Skin epidermis (tissue), 12 donors: ENCODE results near the gene C1orf52.

Experiments used
- H3K27ac ChIP-seq, 21 experiments: fragments of 200-600 bp; sonication (generic) in 11 of 21; one replicate each; pipeline ENCODE4 v1.5.0; 2020; ENCODE audit warnings: mild to moderate bottlenecking in 3 of 21, inconsistent platforms in 2 of 21, moderate library complexity in 2 of 21
- H3K4me3 ChIP-seq, 7 experiments: fragments of 200-600 bp; sonication (generic) in 2 of 7; one replicate each; pipeline ENCODE4 v1.5.0; 2020; ENCODE audit warnings: inconsistent platforms in 2 of 7, mild to moderate bottlenecking in 2 of 7, moderate library complexity in 1 of 7

The C1orf52 gene

GRCh38 chr1:85259118-85259911 is at the start of gene C1orf52:
Gene C1orf52 (minus strand): TSS chr1:85259662. CDS start chr1:85259633, 29 bp downstream.
- Histone ChIP-seq H3K4me3 (peak within 1 kb of the TSS; percentile 55 to 99 (median 98)), H3K27ac (peak within 1 kb of the TSS; percentile 61 to 95 (median 88))

- Histone ChIP-seq H3K4me3 (no peak overlapping the region), H3K27ac (no peak overlapping the region)
Observed at GRCh38 chr1:85308833-85309350, 49.4 kb upstream of the C1orf52 start.

GRCh38 chr1:85307987-85308832 is 48.7 kb upstream of the C1orf52 start:
- Histone ChIP-seq H3K27ac (peak overlapping the region in 1 of 21 experiments; percentile 34), H3K4me3 (no peak overlapping the region)

GRCh38 chr1:85306236-85306635 is 46.8 kb upstream of the C1orf52 start:
- Histone ChIP-seq H3K27ac (no peak overlapping the region), H3K4me3 (no peak overlapping the region)

GRCh38 chr1:85303440-85304162 is 44.1 kb upstream of the C1orf52 start:
- no peak overlapping the region for H3K4me3 ChIP-seq
- H3K27ac ChIP-seq = no peak overlapping the region

GRCh38 chr1:85300140-85300539 is 40.7 kb upstream of the C1orf52 start:
- no peak overlapping the region for H3K4me3 ChIP-seq
- no peak overlapping the region for H3K27ac ChIP-seq

GRCh38 chr1:85297855-85298629 is 38.6 kb upstream of the C1orf52 start:
- peak overlapping the region in 19 of 21 experiments; percentile 16 to 75 (median 61) for H3K27ac ChIP-seq
- H3K4me3 ChIP-seq = no peak overlapping the region

- H3K27ac ChIP-seq = peak overlapping the region in 17 of 21 experiments; percentile 6 to 75 (median 57)
Observed at GRCh38 chr1:85297538-85297854, 38.0 kb upstream of the C1orf52 start.

GRCh38 chr1:85296980-85297379 is 37.5 kb upstream of the C1orf52 start:
- no peak overlapping the region for H3K4me3 ChIP-seq
- H3K27ac ChIP-seq = peak overlapping the region in 13 of 21 experiments; percentile 6 to 75 (median 65)

More at GRCh38 chr1:85297538-85297854, 38.0 kb upstream of the C1orf52 start:
- no peak overlapping the region for H3K4me3 ChIP-seq

GRCh38 chr1:85295654-85296053 is 36.2 kb upstream of the C1orf52 start:
- Histone ChIP-seq H3K27ac (peak overlapping the region in 2 of 21 experiments; percentile 21 to 48), H3K4me3 (no peak overlapping the region)

- peak overlapping the region in 2 of 21 experiments; percentile 21 to 48 for H3K27ac ChIP-seq
- no peak overlapping the region for H3K4me3 ChIP-seq
Observed at GRCh38 chr1:85295006-85295431, 35.6 kb upstream of the C1orf52 start.

GRCh38 chr1:85290826-85291225 is 31.4 kb upstream of the C1orf52 start:
- peak overlapping the region in 6 of 21 experiments; percentile 11 to 60 (median 46) for H3K27ac ChIP-seq
- H3K4me3 ChIP-seq = no peak overlapping the region

- H3K27ac ChIP-seq = peak overlapping the region in 13 of 21 experiments; percentile 11 to 60 (median 41)
- no peak overlapping the region for H3K4me3 ChIP-seq
Observed at GRCh38 chr1:85289848-85290335, 30.4 kb upstream of the C1orf52 start.

- Histone ChIP-seq H3K27ac (peak overlapping the region in 8 of 21 experiments; percentile 21 to 60 (median 42)), H3K4me3 (no peak overlapping the region)
Observed at GRCh38 chr1:85289207-85289847, 29.9 kb upstream of the C1orf52 start.

GRCh38 chr1:85284202-85284601 is 24.7 kb upstream of the C1orf52 start:
- Histone ChIP-seq H3K27ac (no peak overlapping the region), H3K4me3 (no peak overlapping the region)

GRCh38 chr1:85283475-85284199 is 24.2 kb upstream of the C1orf52 start:
- no peak overlapping the region for H3K4me3 ChIP-seq
- peak overlapping the region in 1 of 21 experiments; percentile 34 for H3K27ac ChIP-seq

- Histone ChIP-seq H3K27ac (no peak overlapping the region), H3K4me3 (no peak overlapping the region)
Observed at GRCh38 chr1:85282424-85282823, 23.0 kb upstream of the C1orf52 start.

- H3K27ac ChIP-seq = peak overlapping the region in 3 of 21 experiments; percentile 8 to 57 (median 29)
- H3K4me3 ChIP-seq = no peak overlapping the region
Observed at GRCh38 chr1:85280636-85281035, 21.2 kb upstream of the C1orf52 start.
